ENCODE results near the gene TMF1. TPM values are rescaled to one million over a fixed set of nuclear protein-coding genes. Genes with fewer than 3 reads are reported as not detected.

The TMF1 gene, protein sequence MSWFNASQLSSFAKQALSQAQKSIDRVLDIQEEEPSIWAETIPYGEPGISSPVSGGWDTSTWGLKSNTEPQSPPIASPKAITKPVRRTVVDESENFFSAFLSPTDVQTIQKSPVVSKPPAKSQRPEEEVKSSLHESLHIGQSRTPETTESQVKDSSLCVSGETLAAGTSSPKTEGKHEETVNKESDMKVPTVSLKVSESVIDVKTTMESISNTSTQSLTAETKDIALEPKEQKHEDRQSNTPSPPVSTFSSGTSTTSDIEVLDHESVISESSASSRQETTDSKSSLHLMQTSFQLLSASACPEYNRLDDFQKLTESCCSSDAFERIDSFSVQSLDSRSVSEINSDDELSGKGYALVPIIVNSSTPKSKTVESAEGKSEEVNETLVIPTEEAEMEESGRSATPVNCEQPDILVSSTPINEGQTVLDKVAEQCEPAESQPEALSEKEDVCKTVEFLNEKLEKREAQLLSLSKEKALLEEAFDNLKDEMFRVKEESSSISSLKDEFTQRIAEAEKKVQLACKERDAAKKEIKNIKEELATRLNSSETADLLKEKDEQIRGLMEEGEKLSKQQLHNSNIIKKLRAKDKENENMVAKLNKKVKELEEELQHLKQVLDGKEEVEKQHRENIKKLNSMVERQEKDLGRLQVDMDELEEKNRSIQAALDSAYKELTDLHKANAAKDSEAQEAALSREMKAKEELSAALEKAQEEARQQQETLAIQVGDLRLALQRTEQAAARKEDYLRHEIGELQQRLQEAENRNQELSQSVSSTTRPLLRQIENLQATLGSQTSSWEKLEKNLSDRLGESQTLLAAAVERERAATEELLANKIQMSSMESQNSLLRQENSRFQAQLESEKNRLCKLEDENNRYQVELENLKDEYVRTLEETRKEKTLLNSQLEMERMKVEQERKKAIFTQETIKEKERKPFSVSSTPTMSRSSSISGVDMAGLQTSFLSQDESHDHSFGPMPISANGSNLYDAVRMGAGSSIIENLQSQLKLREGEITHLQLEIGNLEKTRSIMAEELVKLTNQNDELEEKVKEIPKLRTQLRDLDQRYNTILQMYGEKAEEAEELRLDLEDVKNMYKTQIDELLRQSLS
- total RNA-seq (10 to 100 TPM; 15.2 to 25.9 (median 18.1) TPM), polyA plus RNA-seq (10 to 100 TPM in 1 of 2 donors, 1 to 10 TPM in 1; 5.7 to 10.7 TPM)

DNA sequence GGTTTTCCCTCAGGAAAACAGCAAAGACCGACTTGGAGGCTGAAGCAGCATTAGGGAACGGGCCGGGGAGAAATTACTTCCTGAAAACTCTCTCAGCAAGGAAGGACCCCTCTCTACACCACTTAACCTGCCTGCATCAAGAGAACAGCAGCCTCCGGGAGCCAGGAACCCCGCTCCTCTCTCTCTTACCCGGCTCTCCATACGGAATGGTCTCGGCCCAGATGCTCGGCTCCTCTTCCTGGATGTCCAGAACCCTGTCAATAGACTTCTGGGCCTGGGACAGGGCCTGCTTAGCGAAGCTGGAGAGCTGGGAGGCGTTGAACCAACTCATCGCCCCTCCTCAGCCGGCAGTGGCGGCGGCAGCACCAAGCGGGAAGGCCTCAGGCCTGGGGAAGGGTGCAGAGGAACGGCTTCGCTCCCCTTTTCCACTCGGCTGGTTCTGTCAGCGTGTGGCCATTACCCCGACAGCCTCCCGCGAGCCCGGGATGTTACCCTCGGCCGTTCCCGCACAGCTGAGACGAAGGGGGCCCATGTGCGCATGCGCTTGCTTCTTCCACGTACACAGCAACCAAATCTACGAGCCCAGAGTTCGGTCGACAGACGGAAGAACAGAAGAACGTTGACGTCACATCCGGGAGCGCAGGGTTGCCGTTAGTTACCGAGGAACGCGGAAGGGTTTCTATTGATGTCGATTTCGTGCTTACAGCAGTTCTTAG is at the start of gene TMF1:
Gene TMF1, minus strand, starts transcription at position 578 of the 716 bp plus-strand sequence. Its CDS starts 247 bp downstream, at position 331.
- H3K36me3 ChIP-seq = peaks cover 0 to 29% (median 0%) of the 10 kb centered on the region in 3 donors
- ATAC-seq = peak; percentile 94 to 99 (median 96)
- H3K27ac ChIP-seq = peak within 1 kb of the TSS; percentile 95 to 97 (median 96)
- H3K9me3 ChIP-seq = no peaks in the 10 kb centered on the region
- H3K27me3 ChIP-seq = no peaks in the 10 kb centered on the region
- WGBS, 2 donors = 0% methylated on average over 45 of the region's 45 CpGs
- TF ChIP-seq, protein P1, sequence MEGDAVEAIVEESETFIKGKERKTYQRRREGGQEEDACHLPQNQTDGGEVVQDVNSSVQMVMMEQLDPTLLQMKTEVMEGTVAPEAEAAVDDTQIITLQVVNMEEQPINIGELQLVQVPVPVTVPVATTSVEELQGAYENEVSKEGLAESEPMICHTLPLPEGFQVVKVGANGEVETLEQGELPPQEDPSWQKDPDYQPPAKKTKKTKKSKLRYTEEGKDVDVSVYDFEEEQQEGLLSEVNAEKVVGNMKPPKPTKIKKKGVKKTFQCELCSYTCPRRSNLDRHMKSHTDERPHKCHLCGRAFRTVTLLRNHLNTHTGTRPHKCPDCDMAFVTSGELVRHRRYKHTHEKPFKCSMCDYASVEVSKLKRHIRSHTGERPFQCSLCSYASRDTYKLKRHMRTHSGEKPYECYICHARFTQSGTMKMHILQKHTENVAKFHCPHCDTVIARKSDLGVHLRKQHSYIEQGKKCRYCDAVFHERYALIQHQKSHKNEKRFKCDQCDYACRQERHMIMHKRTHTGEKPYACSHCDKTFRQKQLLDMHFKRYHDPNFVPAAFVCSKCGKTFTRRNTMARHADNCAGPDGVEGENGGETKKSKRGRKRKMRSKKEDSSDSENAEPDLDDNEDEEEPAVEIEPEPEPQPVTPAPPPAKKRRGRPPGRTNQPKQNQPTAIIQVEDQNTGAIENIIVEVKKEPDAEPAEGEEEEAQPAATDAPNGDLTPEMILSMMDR (IDR thresholded peaks at IDR 0.05) = no peak
- peak; percentile 97 for FAIRE-seq
- H3K4me1 ChIP-seq = peaks cover 15 to 23% (median 18%) of the 10 kb centered on the region in 3 donors
- H3K4me3 ChIP-seq = peak within 1 kb of the TSS; percentile 72 to 79 (median 78)
- intact Hi-C loops (cut with DNase I) = no loop called here
- DNase-seq = peak; percentile 96 to 99 (median 98)

GRCh38 chr3:69099576-69099975 is 47.4 kb upstream of the TMF1 start:
- no peak overlapping the region for H3K27ac ChIP-seq
- 91 to 95% methylated on average over 4 of the region's 4 CpGs for WGBS, 2 donors
- intact Hi-C loops (cut with DNase I) = no loop called here
- H3K4me3 ChIP-seq = no peak overlapping the region
- H3K9me3 ChIP-seq = no peaks in the 10 kb centered on the region
- DNase-seq (no peak), ATAC-seq (no peak), FAIRE-seq (no peak)
- peaks cover 0 to 27% (median 0%) of the 10 kb centered on the region in 3 donors for H3K36me3 ChIP-seq
- TF ChIP-seq, protein P1 (IDR thresholded peaks at IDR 0.05) = no peak
- no peaks in the 10 kb centered on the region for H3K27me3 ChIP-seq
- H3K4me1 ChIP-seq = peaks cover 6 to 24% (median 10%) of the 10 kb centered on the region in 3 donors

DNA sequence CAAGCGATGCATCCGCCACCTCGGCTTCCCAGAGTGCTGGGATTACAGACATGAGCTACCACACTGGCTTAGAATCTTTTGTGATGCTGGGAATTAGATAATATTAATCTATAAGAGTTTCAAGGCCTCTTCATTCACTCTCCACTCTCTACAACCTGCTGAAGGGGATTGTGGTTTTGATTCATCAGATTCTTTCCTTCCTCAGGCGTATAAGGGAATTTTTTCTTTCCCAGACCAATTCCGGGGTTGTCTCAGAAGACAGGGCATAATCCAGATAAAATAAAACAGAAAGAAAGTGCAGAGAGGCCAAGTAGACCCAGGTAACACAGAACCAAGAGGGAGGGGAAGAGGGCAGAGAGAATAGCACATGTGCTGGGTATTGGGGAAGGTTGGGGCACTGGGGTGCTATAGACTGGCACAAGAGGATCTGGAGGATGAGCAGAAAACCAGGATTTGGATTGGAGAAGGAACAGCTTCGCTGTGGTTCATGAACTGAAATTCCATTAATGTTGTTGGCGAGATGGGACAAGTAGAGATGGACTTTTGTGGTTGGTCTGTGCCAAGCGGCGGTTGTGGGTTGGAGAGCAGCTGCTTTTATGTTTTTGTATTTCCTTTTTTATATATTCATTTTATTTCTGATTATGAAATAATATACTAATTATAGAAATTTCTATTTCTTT is 45.4 kb upstream of the TMF1 start:
- Histone ChIP-seq H3K9me3 (no peaks in the 10 kb centered on the region), H3K36me3 (peaks cover 0 to 7% (median 0%) of the 10 kb centered on the region in 3 donors), H3K4me1 (peaks cover 21 to 45% (median 21%) of the 10 kb centered on the region in 3 donors), H3K4me3 (no peak overlapping the region), H3K27ac (no peak overlapping the region), H3K27me3 (no peaks in the 10 kb centered on the region)
- FAIRE-seq (no peak), ATAC-seq (no peak), DNase-seq (no peak)
- intact Hi-C loops (cut with DNase I) = no loop called here
- TF ChIP-seq, protein P1 (IDR thresholded peaks at IDR 0.05) = no peak
- WGBS, 2 donors = 95% methylated on average over 9 of the region's 9 CpGs

GRCh38 chr3:69096299-69096698 is 44.2 kb upstream of the TMF1 start:
- ATAC-seq (no peak), FAIRE-seq (no peak), DNase-seq (no peak)
- TF ChIP-seq, protein P1 (IDR thresholded peaks at IDR 0.05) = no peak
- Histone ChIP-seq H3K36me3 (no peaks in the 10 kb centered on the region), H3K4me1 (peaks cover 21 to 57% (median 32%) of the 10 kb centered on the region in 3 donors), H3K27ac (peak overlapping the region in 2 of 4 donors; percentile 33 to 61), H3K4me3 (no peak overlapping the region), H3K9me3 (no peaks in the 10 kb centered on the region), H3K27me3 (no peaks in the 10 kb centered on the region)
- intact Hi-C loops (cut with DNase I) = no loop called here
- 95 to 100% methylated on average over 2 to 4 of the region's 5 CpGs for WGBS, 2 donors
